Activated T-helper 1 cell treated with anti-CD3 and anti-CD28 coated beads, Interleukin-12 subunit alpha, Interleukin-12 subunit beta, Interleukin-2, Interleukin-4 antibody, amounts not matched to agents 30 ng/mL and 10 ng/mL and 1 ng/mL, durations not matched to agents 14 hours and 24 hours and 36 hours (primary cell): ENCODE results near the gene GCAT. TPM values are rescaled to one million over a fixed set of nuclear protein-coding genes. Genes with fewer than 3 reads are reported as not detected.

Experiments used
- DNase-seq: peaks from one replicate; pipeline ENCODE4 v3.0.0; 2021; ENCODE audit warnings: low spot score
- H3K27ac Mint-ChIP-seq: one replicate; pipeline ENCODE4 v1.8.0; 2021; ENCODE audit warnings: mild to moderate bottlenecking, mixed read lengths
- H3K27me3 Mint-ChIP-seq: one replicate; pipeline ENCODE4 v1.8.0; 2022; ENCODE audit warnings: mild to moderate bottlenecking, moderate library complexity, mixed read lengths; ENCODE audit not compliant: insufficient read depth
- H3K36me3 Mint-ChIP-seq: one replicate; pipeline ENCODE4 v1.8.0; 2021; ENCODE audit warnings: low read depth, mixed read lengths
- H3K4me1 Mint-ChIP-seq: one replicate; pipeline ENCODE4 v1.8.0; 2021; ENCODE audit warnings: low read depth, mixed read lengths
- H3K4me3 Mint-ChIP-seq: one replicate; pipeline ENCODE4 v1.8.0; 2021; ENCODE audit warnings: mild to moderate bottlenecking, moderate library complexity, mixed read lengths
- H3K9me3 Mint-ChIP-seq: one replicate; pipeline ENCODE4 v1.8.0; 2021; ENCODE audit warnings: mixed read lengths
- intact Hi-C: fragments of 100-400 bp; cut with micrococcal nuclease; formaldehyde crosslinking; loops from one replicate; pipeline ENCODE4 v1.15.1; 2024
- total RNA-seq: library from RNA; stranded (reverse); gene quantifications from 2 replicates; pipeline ENCODE4 v1.2.3, GENCODE V29; 2022

GCAT gene
- total RNA-seq, 1 donor from 2014 or later, result 28.9 TPM

- H3K9me3 Mint-ChIP-seq, result no peaks in the 10 kb centered on the region
These were observed 40.9 kb downstream of the GCAT start for GRCh38 chr22:37848587-37849088.

DNA sequence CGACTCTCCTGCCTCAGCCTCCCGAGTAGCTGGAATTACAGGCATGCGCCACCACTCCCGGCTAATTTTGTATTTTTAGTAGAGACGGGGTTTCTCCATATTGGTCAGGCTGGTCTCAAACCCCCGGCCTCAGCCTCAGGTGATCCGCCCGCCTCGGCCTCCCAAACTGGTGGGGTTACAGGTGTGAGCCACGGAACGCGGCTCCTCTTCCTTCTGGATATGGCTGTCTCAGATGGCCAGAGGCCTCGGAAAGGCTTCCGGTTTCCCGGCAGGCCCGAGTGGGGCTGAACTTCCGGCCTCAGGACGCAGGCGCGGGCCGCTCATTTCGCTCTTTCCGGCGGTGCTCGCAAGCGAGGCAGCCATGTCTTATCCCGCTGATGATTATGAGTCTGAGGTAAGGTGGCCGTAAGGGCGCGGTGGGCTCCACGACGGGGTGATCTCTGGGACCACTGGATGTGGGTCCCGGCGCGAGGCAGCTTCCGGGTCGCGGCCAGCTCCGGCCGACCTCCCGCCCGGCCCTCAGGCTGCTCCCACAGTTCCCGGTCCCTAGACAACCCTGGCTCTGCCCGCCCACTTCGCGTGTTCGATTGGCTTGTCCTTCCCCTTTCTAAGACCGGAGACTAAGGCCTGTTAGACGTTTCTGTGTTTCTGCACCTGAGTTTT lies 41.5 kb downstream of the GCAT start, which contains the start of gene EIF3L:
EIF3L (plus strand) TSS at position 331 of the 663 bp plus-strand sequence; CDS start at position 362, 31 bp downstream.
- peaks cover 49% of the 10 kb centered on the region for H3K4me1 Mint-ChIP-seq
- DNase-seq, result peak; percentile 89
- no peaks in the 10 kb centered on the region for H3K27me3 Mint-ChIP-seq
- H3K9me3 Mint-ChIP-seq, result no peaks in the 10 kb centered on the region
- peak within 1 kb of the TSS; percentile 97 for H3K4me3 Mint-ChIP-seq
- intact Hi-C loops, result loop anchor here (1.0 to 2.0 kb wide), 6 partner anchors 14 to 332 kb away; partner anchors contain the start of genes C22orf23, PLA2G6 and POLR2F
- peaks cover 50% of the 10 kb centered on the region for H3K36me3 Mint-ChIP-seq
- H3K27ac Mint-ChIP-seq, result peak within 1 kb of the TSS; percentile 96

More at GRCh38 chr22:37848587-37849088, 40.9 kb downstream of the GCAT start:
- H3K4me3 Mint-ChIP-seq, result peak overlapping the region; percentile 97
- peak; percentile 14 for DNase-seq
- H3K27ac Mint-ChIP-seq, result peak overlapping the region; percentile 96
- H3K4me1 Mint-ChIP-seq, result peaks cover 44% of the 10 kb centered on the region
- intact Hi-C loops, result loop anchor here (1.0 to 2.0 kb wide), 6 partner anchors 15 to 332 kb away; partner anchors contain the start of genes C22orf23, PLA2G6 and POLR2F
- H3K36me3 Mint-ChIP-seq, result peaks cover 46% of the 10 kb centered on the region
- H3K27me3 Mint-ChIP-seq, result no peaks in the 10 kb centered on the region

- no peaks in the 10 kb centered on the region for H3K9me3 Mint-ChIP-seq
- H3K4me1 Mint-ChIP-seq, result peaks cover 61% of the 10 kb centered on the region
- H3K36me3 Mint-ChIP-seq, result peaks cover 54% of the 10 kb centered on the region
- H3K4me3 Mint-ChIP-seq, result peak overlapping the region; percentile 97
- no peaks in the 10 kb centered on the region for H3K27me3 Mint-ChIP-seq
- intact Hi-C loops, result no loop called here
- DNase-seq, result no peak
- no peak overlapping the region for H3K27ac Mint-ChIP-seq
These were observed 43.1 kb downstream of the GCAT start for GRCh38 chr22:37850801-37851200.

DNA sequence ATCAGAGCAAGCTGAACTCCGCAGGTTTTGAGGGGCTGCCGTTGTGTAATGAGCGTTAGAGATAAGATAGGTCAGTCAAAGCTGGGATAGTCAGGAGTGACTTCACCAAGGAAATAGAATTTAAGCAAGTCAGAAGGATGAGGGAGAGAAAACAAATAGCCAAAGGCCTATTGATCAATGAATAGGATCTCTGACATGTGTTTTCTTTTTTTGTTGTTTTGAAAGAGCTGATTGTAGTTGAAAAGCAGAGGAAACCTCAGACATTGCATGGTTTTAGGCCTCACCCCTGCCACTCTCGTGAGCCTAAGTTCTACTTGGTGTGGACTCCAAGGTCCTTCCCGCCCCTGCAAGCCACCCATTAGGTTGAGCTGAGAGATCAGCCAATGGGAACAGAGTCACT lies 44.7 kb downstream of the GCAT start:
- no peaks in the 10 kb centered on the region for H3K9me3 Mint-ChIP-seq
- DNase-seq, result no peak
- H3K27ac Mint-ChIP-seq, result no peak overlapping the region
- H3K36me3 Mint-ChIP-seq, result peaks cover 54% of the 10 kb centered on the region
- peaks cover 58% of the 10 kb centered on the region for H3K4me1 Mint-ChIP-seq
- H3K4me3 Mint-ChIP-seq, result no peak overlapping the region
- no peaks in the 10 kb centered on the region for H3K27me3 Mint-ChIP-seq
- intact Hi-C loops, result no loop called here

DNA sequence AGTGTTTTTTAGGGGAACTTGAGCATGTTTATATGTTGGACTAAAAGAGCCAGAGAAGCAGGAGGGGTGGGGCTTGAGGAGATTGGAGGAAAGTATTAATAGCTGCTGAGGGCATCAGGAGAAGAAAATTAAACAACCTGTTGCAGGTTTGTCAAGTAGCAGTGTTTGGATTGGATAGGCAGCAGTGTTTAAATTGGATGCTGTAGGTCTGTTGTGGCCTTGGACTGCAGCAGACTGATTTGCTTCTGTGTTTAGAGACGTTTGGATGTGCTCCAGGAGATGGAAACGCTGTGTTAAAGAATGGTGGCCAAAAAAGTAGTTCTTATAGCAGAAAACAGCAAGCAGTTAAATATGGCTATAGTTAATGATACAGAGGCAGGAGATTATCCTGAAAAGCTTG lies 47.2 kb downstream of the GCAT start:
- intact Hi-C loops, result no loop called here
- no peaks in the 10 kb centered on the region for H3K9me3 Mint-ChIP-seq
- H3K4me3 Mint-ChIP-seq, result no peak overlapping the region
- no peak overlapping the region for H3K27ac Mint-ChIP-seq
- peaks cover 48% of the 10 kb centered on the region for H3K36me3 Mint-ChIP-seq
- no peak for DNase-seq
- H3K4me1 Mint-ChIP-seq, result peaks cover 42% of the 10 kb centered on the region
- H3K27me3 Mint-ChIP-seq, result no peaks in the 10 kb centered on the region

GRCh38 chr22:37855462-37855861 lies 47.7 kb downstream of the GCAT start:
- no peak for DNase-seq
- intact Hi-C loops, result no loop called here
- H3K36me3 Mint-ChIP-seq, result peaks cover 47% of the 10 kb centered on the region
- no peaks in the 10 kb centered on the region for H3K27me3 Mint-ChIP-seq
- H3K27ac Mint-ChIP-seq, result no peak overlapping the region
- no peak overlapping the region for H3K4me3 Mint-ChIP-seq
- H3K4me1 Mint-ChIP-seq, result peaks cover 40% of the 10 kb centered on the region
- no peaks in the 10 kb centered on the region for H3K9me3 Mint-ChIP-seq

GRCh38 chr22:37860796-37861421 lies 53.2 kb downstream of the GCAT start:
- Mint-ChIP-seq H3K36me3 (peaks cover 45% of the 10 kb centered on the region), H3K27ac (no peak overlapping the region)

DNA sequence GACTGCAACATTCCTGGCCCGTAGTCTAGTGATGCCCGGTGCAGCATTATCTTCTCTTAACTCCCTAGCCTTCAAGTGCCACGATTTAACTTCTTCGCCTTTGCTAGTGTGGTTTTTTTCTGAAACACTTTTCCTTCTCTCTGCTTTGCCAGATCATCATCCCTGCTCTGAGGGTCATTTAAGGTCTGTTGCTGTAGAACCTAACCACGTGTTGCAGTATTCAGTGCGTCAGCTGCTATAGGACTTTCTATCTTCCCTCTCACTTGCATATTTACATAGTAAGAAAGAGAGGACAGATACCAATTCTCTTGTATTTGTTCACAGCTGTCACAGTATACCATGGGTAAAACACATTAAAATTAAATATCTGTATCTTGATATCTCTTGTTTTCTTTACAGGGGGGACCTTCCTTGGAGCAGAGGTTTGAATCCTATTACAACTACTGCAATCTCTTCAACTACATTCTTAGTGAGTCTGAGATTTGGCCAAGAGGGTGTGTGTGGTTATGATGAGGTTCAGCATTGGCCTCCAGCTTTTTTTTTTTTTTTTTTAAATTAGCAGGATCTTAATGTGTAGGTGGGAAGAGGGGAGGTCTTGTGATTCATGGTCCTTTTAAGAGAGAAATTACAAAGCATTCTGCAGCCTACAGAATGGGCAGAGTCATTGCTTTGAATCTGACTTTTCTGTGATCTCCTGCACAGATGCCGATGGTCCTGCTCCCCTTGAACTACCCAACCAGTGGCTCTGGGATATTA lies 55.0 kb downstream of the GCAT start:
- Mint-ChIP-seq H3K9me3 (no peaks in the 10 kb centered on the region), H3K4me1 (peaks cover 7% of the 10 kb centered on the region), H3K27ac (no peak overlapping the region), H3K27me3 (no peaks in the 10 kb centered on the region), H3K36me3 (peaks cover 45% of the 10 kb centered on the region), H3K4me3 (no peak overlapping the region)
- no peak for DNase-seq
- intact Hi-C loops, result loop anchor here (1.0 kb wide), 2 partner anchors 13 to 45 kb away; partner anchors contain the start of gene EIF3L

More at GRCh38 chr22:37860796-37861421, 53.2 kb downstream of the GCAT start:
- Mint-ChIP-seq H3K4me1 (peaks cover 7% of the 10 kb centered on the region), H3K4me3 (no peak overlapping the region), H3K9me3 (no peaks in the 10 kb centered on the region), H3K27me3 (no peaks in the 10 kb centered on the region)
- intact Hi-C loops, result no loop called here
- DNase-seq, result no peak

DNA sequence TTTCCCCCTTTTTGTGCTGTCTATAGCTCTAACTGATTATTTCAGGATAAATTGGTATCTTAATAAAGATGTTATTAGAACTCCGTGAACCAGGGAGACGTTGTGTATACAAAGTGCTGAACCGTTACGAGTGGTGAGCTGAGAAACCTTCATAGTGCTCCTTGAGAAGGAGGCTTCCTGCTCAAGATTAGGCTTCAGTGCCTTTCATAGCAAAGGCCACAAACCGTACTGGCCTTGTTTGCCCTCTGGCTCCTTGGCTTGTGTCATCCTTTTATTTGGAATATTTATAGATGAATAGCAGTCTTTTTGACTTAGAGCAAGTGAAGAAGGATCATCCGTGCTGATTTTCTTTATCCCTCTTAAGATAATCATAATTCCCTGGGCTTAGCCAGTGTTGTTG lies 57.8 kb downstream of the GCAT start:
- no peak overlapping the region for H3K4me3 Mint-ChIP-seq
- H3K9me3 Mint-ChIP-seq, result no peaks in the 10 kb centered on the region
- no peak for DNase-seq
- peaks cover 42% of the 10 kb centered on the region for H3K36me3 Mint-ChIP-seq
- peaks cover 7% of the 10 kb centered on the region for H3K4me1 Mint-ChIP-seq
- intact Hi-C loops, result no loop called here
- H3K27me3 Mint-ChIP-seq, result no peaks in the 10 kb centered on the region
- no peak overlapping the region for H3K27ac Mint-ChIP-seq

Other genes starting within 250 kb of the GCAT start
- gene CDC42EP1, start 247.5 kb upstream of the GCAT start, total RNA-seq, result 1.1 and 1.5 TPM in 2 replicates
- not detected in 2 replicates for gene LGALS2, start 227.8 kb upstream of the GCAT start, total RNA-seq
- 70.8 and 78.9 TPM in 2 replicates for gene GGA1, start 199.1 kb upstream of the GCAT start, total RNA-seq
- 110 and 116 TPM in 2 replicates for gene SH3BP1, start 168.3 kb upstream of the GCAT start, total RNA-seq
- gene PDXP, start 149.2 kb upstream of the GCAT start, total RNA-seq, result 47.0 and 50.4 TPM in 2 replicates
- gene LGALS1, start 132.3 kb upstream of the GCAT start, total RNA-seq, result 245 and 254 TPM in 2 replicates
- gene NOL12, start 121.6 kb upstream of the GCAT start, total RNA-seq, result 67.8 and 70.0 TPM in 2 replicates
- 32.7 and 32.9 TPM in 2 replicates for gene TRIOBP, start 110.9 kb upstream of the GCAT start, total RNA-seq
- 0.24 TPM in 1 of 2 replicates, not detected in the other for gene GALR3, start 15.4 kb downstream of the GCAT start, total RNA-seq
- gene ANKRD54, start 36.4 kb downstream of the GCAT start, total RNA-seq, result 29.9 and 30.1 TPM in 2 replicates
- 433 and 441 TPM in 2 replicates for gene EIF3L, start 41.5 kb downstream of the GCAT start, total RNA-seq
- 27.3 and 31.1 TPM in 2 replicates for gene MICALL1, start 98.4 kb downstream of the GCAT start, total RNA-seq
- gene C22orf23, start 145.7 kb downstream of the GCAT start, total RNA-seq, result 0.61 TPM in 1 of 2 replicates, not detected in the other
- 102 and 120 TPM in 2 replicates for gene POLR2F, start 145.8 kb downstream of the GCAT start, total RNA-seq
- gene SOX10, start 176.6 kb downstream of the GCAT start, total RNA-seq, result not detected in 2 replicates
- 12.0 and 14.8 TPM in 2 replicates for gene PICK1, start 249.5 kb downstream of the GCAT start, total RNA-seq